AG08395 (cell line): Measurements from ENCODE around the gene PEDS1.
"Not testable (repeated sequence)": the region's sequence is repeated elsewhere in the genome, so short reads cannot be mapped to it uniquely, and the experiment has no call there.

ENCODE experiments used
- DNase-seq: peaks from one replicate; pipeline ENCODE4 v3.0.0; 2012; ENCODE audit warnings: mixed read lengths, low spot score

Gene PEDS1

GRCh38 chr20:50135157-50135556 lies 18.4 kb downstream of the PEDS1 start:
- DNase-seq: not testable (repeated sequence)

GRCh38 chr20:50133474-50134217 lies 19.9 kb downstream of the PEDS1 start:
- DNase-seq: no peak

- no peak for DNase-seq
These were observed 20.5 kb downstream of the PEDS1 start for GRCh38 chr20:50133041-50133440.

GRCh38 chr20:50130995-50131394 lies 22.5 kb downstream of the PEDS1 start:
- DNase-seq: peak; percentile 41

DNA sequence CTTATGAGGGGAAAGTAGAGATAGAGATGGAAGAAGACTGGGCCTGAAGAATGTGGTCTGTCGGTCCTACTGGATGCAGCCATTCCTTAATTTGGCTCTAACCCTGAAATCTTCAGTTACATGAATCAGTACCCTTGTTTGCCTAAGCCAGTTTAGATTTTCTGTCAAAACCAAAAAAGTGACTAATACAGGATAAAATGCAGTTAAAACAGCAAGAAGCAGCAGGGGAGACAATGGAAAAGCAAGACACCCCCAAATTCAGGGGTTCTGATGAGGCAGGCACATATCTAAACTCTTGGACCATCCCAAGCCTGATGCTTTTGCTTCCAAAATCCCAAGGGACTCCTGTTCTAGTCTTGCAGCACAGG lies 23.2 kb downstream of the PEDS1 start:
- DNase-seq: peak; percentile 33

DNA sequence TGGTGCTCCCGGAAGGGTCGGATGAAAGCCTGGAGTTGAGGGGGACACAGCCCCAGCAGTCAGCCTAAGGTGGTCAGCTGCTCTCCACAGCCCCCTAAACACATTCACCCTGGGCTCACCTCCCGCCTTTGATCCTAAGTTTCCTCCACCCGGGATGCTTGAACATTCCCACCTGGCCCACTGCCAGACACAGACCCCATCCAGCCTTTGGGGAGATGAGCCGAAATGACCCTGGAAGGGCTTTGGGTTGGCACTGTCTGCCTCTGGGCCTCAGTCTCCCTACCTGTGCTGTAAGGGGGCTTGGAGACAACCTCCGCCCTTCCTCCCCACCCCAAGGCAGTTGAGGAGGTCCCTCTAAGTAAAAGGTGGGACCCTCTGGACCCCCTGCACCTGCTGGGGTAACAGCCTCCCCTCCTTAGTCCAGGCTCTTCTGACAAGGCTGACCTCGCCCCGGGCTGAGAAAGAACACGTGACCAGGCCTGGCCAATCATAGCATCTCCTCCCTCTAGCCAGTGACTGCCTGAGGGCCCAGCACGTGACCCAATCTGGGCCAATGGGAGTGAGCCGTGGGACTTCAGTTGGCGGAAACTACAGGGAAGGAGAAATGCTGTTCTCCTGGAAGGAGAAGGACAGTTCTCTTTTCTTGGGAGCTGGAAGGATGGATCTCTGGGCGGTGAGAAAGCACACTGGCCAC lies 23.7 kb downstream of the PEDS1 start:
- DNase-seq: peak; percentile 22

DNA sequence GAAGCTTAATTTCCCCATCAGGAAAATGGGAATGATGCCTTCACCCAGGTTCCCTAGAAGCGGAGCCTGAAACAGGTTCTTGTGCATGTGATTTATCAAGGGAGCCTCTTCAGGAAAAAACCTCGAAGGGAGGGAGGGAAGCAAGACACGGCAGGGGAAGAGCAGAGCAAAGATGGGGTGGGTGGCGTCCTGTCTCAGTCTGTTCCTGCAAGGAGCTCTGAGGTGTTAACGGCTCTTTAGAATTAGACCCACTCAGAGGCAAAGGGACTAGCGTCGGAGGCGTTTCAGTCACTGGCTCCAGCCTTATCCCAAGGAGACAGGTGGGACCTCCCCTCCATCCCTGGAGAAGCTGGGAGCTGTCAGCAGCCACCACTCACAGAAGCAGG lies 25.0 kb downstream of the PEDS1 start:
- no peak for DNase-seq

- no peak for DNase-seq
These were observed 25.7 kb downstream of the PEDS1 start for GRCh38 chr20:50127587-50128519.

DNA sequence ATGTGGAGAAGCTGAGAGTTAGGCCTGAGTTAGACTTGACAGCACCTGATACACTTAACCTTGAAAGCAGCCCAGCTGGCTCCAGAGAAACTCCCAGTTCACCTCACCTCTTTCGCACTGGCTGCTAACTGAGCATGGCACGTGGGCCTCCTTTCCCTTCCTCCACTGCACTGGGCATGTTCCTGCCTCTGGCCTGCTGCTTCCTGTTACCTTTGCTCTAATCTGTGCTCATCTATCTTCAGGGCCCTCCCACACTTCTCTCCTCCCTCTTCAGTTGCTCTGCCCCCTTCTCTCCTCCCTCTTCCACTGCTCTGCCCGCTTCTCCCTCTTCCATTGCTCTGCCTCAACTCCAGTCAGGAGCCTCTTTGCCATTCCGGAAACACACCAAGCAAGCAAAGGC lies 26.9 kb downstream of the PEDS1 start:
- no peak for DNase-seq

DNA sequence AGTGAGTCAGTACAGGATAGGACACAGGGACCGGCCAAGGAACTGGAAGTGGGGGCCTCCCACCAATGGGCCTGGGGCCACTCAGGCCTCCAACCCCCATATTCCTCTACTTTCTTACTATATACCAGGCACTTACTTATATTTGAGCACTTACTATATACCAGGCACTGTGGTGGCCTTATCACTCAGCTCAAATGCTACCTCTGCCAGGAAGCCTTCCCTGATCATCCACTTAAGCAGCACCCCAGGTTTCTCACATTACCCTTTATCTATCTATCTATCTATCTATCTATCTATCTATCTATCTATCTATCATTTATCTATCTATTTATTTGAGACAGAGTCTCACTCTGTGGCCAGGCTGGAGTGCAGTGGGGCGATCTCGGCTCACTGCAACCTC lies 28.2 kb downstream of the PEDS1 start:
- no peak for DNase-seq

DNA sequence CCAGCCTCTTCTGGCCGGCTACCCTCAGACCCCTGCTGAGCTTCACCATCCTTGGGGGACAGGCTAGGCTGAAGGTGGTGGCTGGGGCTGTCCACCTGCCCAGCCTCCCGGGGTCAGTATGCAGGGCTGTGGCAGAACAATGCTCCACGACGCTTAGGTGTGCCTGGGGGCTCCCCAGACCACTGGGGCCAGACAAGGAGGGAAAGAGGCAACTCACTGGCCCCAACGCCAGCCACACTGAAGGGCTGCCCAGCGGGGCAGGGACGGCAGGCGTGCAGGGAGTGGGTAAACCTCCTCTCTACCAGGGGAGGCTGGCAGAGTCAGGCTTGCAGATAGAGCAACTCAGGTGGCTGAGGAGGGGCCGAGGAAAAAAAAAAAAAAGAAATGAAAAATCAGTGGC lies 29.0 kb downstream of the PEDS1 start:
- no peak for DNase-seq

DNA sequence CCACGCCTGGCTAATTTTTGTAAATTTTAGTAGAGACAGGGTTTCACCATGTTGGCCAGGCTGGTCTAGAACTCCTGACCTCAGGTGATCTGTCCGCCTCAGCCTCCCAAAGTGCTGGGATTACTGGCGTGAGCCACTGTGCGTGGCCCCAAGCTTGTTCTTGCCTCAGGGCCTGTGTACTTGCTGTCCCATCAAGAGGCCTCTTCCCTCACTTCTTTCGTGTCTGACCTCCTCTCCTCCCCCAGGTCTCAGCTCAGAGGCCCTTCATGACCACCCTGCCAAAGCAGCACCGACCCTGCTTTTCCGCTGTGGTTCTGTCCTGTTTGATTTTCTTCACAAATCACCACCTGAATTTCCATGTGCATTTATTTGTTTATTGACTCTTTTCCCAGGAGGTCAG lies 30.1 kb downstream of the PEDS1 start:
- DNase-seq: no peak

DNA sequence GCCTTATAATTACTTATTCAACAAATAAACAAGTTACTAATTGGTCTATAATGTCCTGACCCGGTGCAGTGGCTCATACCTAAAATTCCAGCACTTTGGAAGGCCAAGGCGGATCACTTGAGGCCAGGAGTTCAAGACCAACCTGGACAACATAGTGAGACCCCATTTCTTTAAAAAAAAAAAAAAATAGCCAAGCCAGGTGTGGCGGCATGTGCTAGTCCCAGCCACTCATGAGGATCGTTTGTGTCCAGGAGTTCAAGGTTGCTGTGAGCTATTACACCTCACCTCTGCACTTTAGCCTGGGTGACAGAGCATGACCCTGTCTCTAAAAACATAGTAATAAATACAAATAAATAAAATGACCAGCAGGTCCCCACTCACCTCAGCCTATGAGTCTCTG lies 30.8 kb downstream of the PEDS1 start:
- DNase-seq: no peak

- DNase-seq: peak; percentile 70
These were observed 31.7 kb downstream of the PEDS1 start for GRCh38 chr20:50121858-50122271.

GRCh38 chr20:50120935-50121693 lies 32.4 kb downstream of the PEDS1 start:
- DNase-seq: peak; percentile 71

- no peak for DNase-seq
These were observed 35.3 kb downstream of the PEDS1 start for GRCh38 chr20:50118203-50118602.

GRCh38 chr20:50116368-50116999 lies 37.0 kb downstream of the PEDS1 start:
- no peak for DNase-seq

- peak; percentile 94 for DNase-seq
These were observed 37.7 kb downstream of the PEDS1 start for GRCh38 chr20:50115591-50116367.

DNA sequence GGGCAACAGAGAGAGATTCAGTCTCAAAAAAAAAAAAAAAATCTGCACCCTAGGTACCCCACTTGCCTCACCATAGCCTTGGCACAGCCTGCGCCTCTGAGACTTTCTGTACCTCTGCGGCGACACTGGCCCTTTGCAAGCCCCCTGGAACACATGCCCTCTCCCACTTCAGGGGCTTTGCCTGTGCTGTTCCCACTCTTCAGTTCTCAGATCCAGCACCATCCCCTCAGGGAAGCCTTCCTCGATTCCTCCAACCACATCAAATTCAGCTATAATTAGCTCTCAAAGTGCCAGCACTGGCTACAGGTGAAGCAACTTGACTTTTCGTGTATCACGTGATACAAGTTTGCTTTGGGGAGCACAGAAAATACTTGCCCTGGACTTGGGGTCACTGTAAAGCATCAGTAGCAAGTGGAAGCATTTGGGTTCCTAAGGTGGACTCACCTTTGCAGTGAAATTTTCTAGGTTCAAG lies 38.4 kb downstream of the PEDS1 start:
- DNase-seq: no peak

GRCh38 chr20:50113420-50114224 lies 39.9 kb downstream of the PEDS1 start:
- DNase-seq: no peak
